HG02623 (cell line): ENCODE measurements around the gene CITED2.
A peak's percentile ranks its signal among the peaks of the same experiment; 100 is the strongest.
"Not testable (repeated sequence)": the region's sequence is repeated elsewhere in the genome, so short reads cannot be mapped to it uniquely, and the experiment has no call there.

Experiments
- ATAC-seq: cut with Tn5 transposase; IDR thresholded peaks from one replicate; pipeline ENCODE4 v1.9.1; 2021; ENCODE audit warnings: moderate library complexity; ENCODE audit not compliant: unreplicated experiment

Gene CITED2

GRCh38 chr6:139374357-139375225 lies at the start of gene CITED2:
TSS of gene CITED2 (minus strand) at chr6:139374648. CDS start at chr6:139373944, 704 bp downstream.
- ATAC-seq = peak; percentile 63

DNA sequence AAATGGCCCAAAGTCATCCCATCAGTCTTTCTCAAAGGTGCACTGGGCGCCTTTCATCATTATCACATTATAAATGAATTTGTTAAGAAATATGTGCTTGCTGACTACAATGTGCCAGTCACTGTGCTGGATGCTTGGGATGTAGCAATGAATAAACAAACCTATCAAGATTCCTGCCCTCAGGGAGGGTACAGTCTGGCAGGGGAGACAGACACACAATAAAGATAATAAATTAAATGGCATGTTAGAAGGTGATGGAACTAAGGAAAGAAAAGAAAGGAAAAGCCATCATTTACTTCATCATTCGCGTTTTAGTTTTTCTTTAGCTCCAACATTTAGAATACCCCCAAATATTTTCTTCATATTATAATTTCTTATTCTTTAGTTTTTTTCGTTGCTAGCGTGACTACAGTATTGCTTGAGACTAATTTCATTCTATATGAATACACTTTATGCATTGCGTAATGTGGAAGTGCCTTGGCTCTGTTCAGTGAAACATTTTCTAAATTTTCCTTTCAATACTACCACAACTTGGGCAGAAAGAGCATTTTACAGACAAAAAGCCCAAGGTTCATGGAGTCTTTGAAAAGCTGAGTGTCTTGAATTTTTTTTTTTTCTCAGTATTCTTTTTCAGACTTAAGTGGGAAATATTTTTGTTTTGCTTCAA lies 48.7 kb upstream of the CITED2 start:
- ATAC-seq = no peak

DNA sequence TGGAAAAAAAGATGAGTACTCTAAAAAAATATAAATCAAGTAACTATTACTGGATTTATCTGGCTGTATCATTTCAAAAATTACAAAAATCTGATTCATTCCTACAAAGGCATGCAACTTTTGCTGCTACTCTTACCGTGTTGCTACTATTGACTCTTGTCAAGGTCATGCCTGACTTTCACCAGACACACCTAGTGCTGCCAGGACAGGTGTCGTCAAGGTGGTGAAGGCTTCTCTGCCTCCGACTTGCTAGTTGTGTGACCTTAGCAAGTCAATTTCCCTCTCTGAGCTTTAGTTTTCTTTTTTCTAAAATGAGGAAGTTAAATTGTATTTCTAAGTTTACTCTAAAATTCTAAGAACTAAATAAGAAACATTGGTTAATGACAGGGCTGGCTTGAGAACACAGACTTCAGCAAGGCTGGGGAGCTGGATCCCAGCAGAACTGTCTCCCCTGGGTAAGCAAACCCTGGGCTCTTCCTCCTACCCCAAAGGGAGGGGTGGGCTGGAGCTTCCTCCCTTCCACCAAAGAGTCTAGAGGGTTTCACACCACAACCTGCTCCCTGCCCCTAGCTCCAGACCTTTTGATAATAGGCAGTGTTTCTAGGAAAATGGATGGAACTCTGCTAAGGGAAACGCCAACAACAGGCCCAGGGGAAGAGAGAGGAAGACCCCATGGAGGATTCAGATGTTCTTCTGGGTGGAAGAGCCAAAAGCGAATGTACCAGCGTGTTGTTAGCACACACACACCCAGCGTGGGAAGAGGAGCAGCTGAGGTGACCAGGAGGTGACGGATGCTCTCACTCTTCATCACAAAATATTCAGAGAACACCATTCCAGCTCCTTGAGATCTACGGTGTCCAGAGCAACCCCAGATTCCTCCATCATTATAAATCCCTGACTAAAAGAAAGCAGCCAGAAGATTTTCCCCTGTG lies 47.9 kb upstream of the CITED2 start:
- no peak for ATAC-seq

DNA sequence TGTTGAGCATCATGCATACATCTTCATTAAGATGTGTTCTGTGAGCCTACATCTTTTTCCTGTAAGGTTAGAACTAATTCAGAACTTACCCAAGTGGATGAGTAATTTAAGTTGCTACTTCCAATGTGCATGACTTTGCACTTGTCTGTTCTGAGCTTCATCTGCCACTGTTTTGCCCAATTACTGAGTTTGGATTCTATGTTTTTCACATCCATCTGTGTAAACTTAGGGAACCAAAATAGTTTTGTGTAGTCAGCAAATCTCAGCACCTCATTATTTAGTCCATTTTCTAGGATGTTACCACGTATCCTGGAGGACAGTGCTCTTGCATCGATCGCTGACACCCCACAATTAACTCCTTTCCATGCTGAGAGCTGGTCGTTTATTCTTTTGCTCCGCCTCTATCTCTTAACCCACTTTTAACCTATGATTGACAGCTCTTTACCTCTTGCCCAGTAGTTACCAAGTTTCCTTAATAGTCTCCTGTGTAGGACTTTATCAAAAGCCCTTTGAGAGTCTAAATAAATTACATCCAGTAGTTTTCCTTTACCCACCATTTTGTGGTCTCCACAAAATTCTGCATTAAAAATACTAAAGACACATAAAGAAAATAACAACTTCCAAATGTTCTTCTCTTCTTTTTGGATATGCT lies 44.2 kb upstream of the CITED2 start:
- ATAC-seq = no peak

DNA sequence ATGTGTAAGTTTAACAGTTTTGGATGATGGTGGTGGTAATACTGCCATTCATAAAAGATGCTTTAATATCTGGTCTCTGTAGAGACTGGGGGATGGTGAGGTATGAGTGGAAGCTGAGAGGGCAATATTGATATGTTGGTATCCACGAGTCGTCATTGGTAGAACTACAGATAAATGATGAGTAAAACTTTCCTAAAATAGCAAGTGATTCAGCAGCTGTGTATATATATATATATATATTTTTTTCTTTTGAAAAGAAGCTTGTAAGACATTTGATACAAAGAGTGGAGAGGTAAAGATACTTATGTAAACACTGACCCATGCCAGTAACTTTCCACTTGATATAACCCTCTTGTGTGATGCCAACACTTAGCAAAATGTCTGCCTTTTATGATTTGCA lies 41.7 kb upstream of the CITED2 start:
- ATAC-seq = no peak

DNA sequence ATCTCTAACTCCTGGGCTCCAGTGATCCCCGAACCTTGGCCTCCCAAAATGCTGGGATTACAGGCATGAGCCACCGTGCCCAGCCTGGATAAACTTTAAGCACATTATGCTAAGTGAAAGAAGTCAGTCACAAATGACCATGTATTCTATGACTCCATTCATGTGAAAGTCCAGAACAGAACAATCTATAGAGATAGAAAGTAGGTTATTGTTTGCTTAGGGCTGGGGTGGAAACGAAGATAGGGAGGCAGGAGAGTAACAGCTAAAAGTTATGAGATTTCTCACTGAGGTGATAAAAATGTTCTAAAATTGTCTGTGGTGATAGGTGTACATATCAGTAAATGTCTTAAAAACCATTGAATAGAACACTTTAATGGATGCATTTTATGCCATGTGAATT lies 40.9 kb upstream of the CITED2 start:
- no peak for ATAC-seq

DNA sequence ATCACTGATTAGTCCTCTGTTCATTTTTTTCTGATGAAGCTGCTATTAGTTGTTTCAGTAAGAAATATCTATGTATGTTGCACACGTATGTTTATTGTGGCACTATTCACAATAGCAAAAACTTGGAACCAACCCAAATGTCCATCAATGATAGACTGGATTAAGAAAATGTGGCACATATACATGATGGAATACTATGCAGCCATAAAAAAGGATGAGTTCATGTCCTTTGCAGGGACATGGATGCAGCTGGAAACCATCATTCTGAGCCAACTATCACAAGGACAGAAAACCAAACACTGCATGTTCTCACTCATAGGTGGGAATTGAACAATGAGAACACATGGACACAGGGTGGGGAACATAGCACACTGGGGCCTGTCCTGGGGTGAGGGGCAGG lies 37.7 kb upstream of the CITED2 start:
- ATAC-seq = not testable (repeated sequence)

- ATAC-seq = no peak
These were observed 34.6 kb upstream of the CITED2 start for GRCh38 chr6:139409026-139409425.

- no peak for ATAC-seq
These were observed 33.3 kb upstream of the CITED2 start for GRCh38 chr6:139407718-139408222.

- no peak for ATAC-seq
These were observed 32.3 kb upstream of the CITED2 start for GRCh38 chr6:139406577-139407343.

DNA sequence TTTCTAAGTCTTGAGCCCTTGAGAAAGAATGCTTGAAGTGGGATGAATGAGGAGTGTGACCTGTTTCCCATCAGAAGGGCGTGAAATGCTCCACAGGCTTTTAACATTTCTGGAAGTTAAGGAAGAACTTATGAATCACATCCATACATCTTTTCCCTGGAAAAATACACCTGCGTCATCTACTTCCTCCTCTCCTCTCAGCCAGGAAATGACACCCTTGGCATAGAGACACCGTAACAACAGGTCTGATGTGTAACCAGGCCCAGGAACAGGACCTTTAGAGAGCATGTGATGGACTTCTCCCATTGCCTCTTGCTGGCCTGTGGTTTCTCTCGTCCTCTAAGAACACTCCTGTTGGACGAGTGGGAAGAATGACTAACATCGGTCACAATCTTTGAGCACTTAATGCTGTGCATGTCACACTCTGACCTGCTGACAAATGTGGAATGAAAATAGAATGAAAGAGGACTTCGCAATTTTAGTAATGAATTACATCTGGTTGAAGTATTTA lies 28.5 kb upstream of the CITED2 start:
- ATAC-seq = no peak

GRCh38 chr6:139398658-139399057 lies 24.2 kb upstream of the CITED2 start:
- ATAC-seq = no peak

GRCh38 chr6:139395891-139396301 lies 21.4 kb upstream of the CITED2 start:
- ATAC-seq = no peak

GRCh38 chr6:139395371-139395770 lies 20.9 kb upstream of the CITED2 start:
- ATAC-seq = no peak

DNA sequence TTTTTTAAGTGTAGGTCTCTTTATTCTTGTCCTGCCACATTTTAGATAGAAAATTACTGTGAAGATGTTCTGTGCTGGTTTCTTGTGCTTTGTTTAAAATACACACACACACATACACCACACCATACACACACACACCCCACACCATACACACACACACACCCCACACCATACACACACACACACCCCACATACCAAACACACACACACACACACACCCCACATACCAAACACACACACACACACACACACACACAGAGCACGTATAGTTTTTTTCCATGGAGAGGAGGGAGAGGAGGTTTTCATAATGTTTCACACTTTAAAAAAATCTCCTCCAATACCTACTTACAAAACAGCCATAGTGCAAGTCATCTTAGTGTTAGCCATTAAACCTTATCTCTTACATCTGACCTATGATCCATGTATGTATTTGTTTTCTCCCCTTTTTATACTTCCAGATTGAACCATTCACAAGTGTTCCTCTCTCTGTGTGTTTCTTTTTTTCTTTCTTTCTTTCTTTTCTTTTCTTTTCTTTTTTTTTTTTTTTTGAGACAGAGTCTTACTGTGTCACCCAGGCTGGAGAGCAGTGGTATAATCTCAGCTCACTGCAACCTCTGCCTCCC lies 19.7 kb upstream of the CITED2 start:
- no peak for ATAC-seq

DNA sequence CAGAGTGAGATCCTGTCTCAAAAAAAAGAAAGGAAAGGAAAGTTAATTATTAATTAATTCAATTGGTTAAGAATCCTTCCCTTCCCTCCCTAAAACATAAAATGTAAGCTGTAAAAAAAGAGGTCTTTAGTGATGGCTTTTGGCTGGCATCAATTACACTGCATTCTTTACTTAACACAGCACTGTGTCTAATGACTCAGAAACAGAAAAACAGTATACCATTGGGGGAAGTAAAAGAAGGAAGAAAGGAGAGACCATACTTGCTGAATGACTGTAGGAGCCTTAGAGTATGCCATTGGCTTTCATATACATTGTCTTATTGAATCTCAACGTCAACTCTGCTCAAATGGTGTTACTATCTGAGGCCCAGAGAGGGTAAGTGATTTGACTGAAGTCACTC lies 18.3 kb upstream of the CITED2 start:
- ATAC-seq = peak; percentile 99

DNA sequence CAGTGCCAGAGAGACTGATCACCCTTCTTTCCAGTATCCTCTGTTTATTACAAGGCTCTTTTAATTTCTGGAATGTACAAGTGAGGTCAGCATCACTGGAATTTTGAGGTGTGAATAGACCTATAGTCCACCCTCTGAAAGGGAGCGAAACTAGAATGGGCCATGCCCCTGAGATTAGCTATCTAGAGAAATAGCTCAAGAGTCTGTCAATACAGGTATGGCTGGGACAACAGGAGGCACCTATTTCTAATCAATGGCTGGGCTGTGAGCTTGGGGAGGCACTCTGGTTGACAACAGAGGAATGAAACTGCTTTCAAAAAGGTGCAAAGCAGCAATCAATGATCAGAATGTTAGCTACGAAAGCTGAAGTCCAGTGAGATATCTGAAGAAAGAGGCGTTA lies 17.3 kb upstream of the CITED2 start:
- ATAC-seq = no peak

DNA sequence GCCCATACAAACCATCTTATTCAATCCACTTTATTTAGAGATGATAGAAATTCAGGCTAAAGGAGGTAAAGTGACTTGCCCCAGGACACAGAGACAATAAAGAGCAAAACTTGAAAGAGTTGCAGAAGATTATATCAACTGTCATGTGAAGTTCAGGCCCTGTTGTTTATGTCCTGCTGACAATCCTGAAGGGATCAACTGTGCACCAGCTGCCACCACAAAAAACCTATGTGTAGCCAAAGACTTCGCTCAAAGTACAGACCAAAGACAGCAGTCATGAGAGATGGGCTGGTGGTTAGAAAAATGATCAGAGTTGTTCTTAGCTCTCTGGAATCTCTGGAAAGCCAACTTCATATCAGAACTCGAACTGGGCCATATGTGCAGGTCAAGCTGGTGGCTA lies 16.0 kb upstream of the CITED2 start:
- no peak for ATAC-seq

- ATAC-seq = no peak
These were observed 13.9 kb upstream of the CITED2 start for GRCh38 chr6:139388384-139388783.
